Measurements from ENCODE around the gene TNIK.
A peak's percentile ranks its signal among the peaks of the same experiment; 100 is the strongest.
"Not testable (repeated sequence)": the region's sequence is repeated elsewhere in the genome, so short reads cannot be mapped to it uniquely, and the experiment has no call there.

The TNIK gene

GRCh38 chr3:171311784-171312183 lies 148.4 kb downstream of the TNIK start:
- no peak for TF ChIP-seq CTCF (IDR thresholded peaks at IDR 0.05)
- no peak for DNase-seq (ENCODE audit: low spot score)
- no peak overlapping the region for H3K27ac ChIP-seq
- H3K4me3 ChIP-seq = no peak overlapping the region

GRCh38 chr3:171309906-171310359 lies 150.3 kb downstream of the TNIK start:
- Histone ChIP-seq H3K27ac (no peak overlapping the region), H3K4me3 (no peak overlapping the region)
- TF ChIP-seq CTCF (IDR thresholded peaks at IDR 0.05) = no peak
- DNase-seq (ENCODE audit: low spot score) = no peak

GRCh38 chr3:171307988-171308387 lies 152.2 kb downstream of the TNIK start:
- no peak for TF ChIP-seq CTCF (IDR thresholded peaks at IDR 0.05)
- no peak overlapping the region for H3K4me3 ChIP-seq
- no peak overlapping the region for H3K27ac ChIP-seq
- DNase-seq (ENCODE audit: low spot score) = no peak

- TF ChIP-seq CTCF (IDR thresholded peaks at IDR 0.05) = no peak
- H3K4me3 ChIP-seq = peak overlapping the region; percentile 21
- peak overlapping the region; percentile 53 to 67 for H3K27ac ChIP-seq
- no peak for DNase-seq (ENCODE audit: low spot score)
Measured at GRCh38 chr3:171307046-171307585, 153.1 kb downstream of the TNIK start.

GRCh38 chr3:171306631-171307030 lies 153.6 kb downstream of the TNIK start:
- Histone ChIP-seq H3K4me3 (peak overlapping the region; percentile 21), H3K27ac (peak overlapping the region; percentile 53 to 67)
- DNase-seq (ENCODE audit: low spot score) = peak; percentile 79
- TF ChIP-seq CTCF (IDR thresholded peaks at IDR 0.05) = no peak

- not testable (repeated sequence) for DNase-seq (ENCODE audit: low spot score); H3K4me3 ChIP-seq; H3K27ac ChIP-seq
Measured at GRCh38 chr3:171305823-171306222, 154.4 kb downstream of the TNIK start.

- H3K27ac ChIP-seq; DNase-seq (ENCODE audit: low spot score); H3K4me3 ChIP-seq: not testable (repeated sequence)
Measured at GRCh38 chr3:171304498-171304897, 155.7 kb downstream of the TNIK start.

- not testable (repeated sequence) for H3K4me3 ChIP-seq; H3K27ac ChIP-seq; DNase-seq (ENCODE audit: low spot score)
Measured at GRCh38 chr3:171304017-171304416, 156.2 kb downstream of the TNIK start.

- DNase-seq (ENCODE audit: low spot score) = no peak
- no peak overlapping the region for H3K4me3 ChIP-seq
- TF ChIP-seq CTCF (IDR thresholded peaks at IDR 0.05) = no peak
- no peak overlapping the region for H3K27ac ChIP-seq
Measured at GRCh38 chr3:171301998-171302397, 158.2 kb downstream of the TNIK start.

All from coronary artery (tissue), 2 donors.